AG04449 (cell line): ENCODE results near the gene TRIP11.
A peak's percentile ranks its signal among the peaks of the same experiment; 100 is the strongest.

Source experiments
- CTCF ChIA-PET: fragments of 350-600 bp; formaldehyde crosslinking; extraction: SDS; loops from one replicate; lab custom pipeline; 2021; ENCODE audit warnings: antibody characterized with exemption; lab: Yijun Ruan, JAX
- POLR2A ChIA-PET: fragments of 400-600, 350-600 bp; formaldehyde crosslinking; extraction: SDS; loops from one replicate; lab custom pipeline; 2020; ENCODE audit warnings: antibody characterized with exemption, inconsistent platforms; lab: Yijun Ruan, JAX
- DNase-seq: peaks from one replicate; pipeline ENCODE4 v3.0.0-alpha.2; 2010; ENCODE audit warnings: low read depth, low spot score
- H3K4me3 ChIP-seq: 2 replicates; pipeline ENCODE4 v1.5.1; 2011; ENCODE audit warnings: low read depth, mild to moderate bottlenecking, control low read depth, low read length
- CTCF ChIP-seq: IDR thresholded peaks from one replicate; pipeline ENCODE4 v1.5.1; 2011; ENCODE audit warnings: mild to moderate bottlenecking, moderate library complexity, low read length, control low read depth, inconsistent platforms; ENCODE audit not compliant: insufficient read depth; ENCODE audit errors: missing control alignments

TRIP11 gene

GRCh38 chr14:92041203-92041602 lies 1.3 kb upstream of the TRIP11 start:
- ChIA-PET CTCF (no interaction called here), POLR2A (interaction anchor here (1.1 to 1.8 kb wide), 2 partner anchors 80 to 707 kb away, joined by 3 to 6 read pairs; partner anchors contain the start of genes CPSF2, LGMN and NDUFB1)
- H3K4me3 ChIP-seq, result peak overlapping the region; percentile 91; the same call in 1 of the 2 replicates
- no peak for DNase-seq
- no peak for TF ChIP-seq CTCF

GRCh38 chr14:92040431-92041051 lies 682 bp upstream of the TRIP11 start:
- H3K4me3 ChIP-seq, result peak overlapping the region; percentile 91
- no peak for TF ChIP-seq CTCF
- DNase-seq, result no peak
- CTCF ChIA-PET, result interaction anchor here (1.0 to 1.7 kb wide), 2 partner anchors 22 to 66 kb away, joined by 3 to 8 read pairs; partner anchors contain the start of gene ATXN3
- POLR2A ChIA-PET, result interaction anchor here (0.7 to 1.8 kb wide), 7 partner anchors 10 to 708 kb away, joined by 3 to 14 read pairs (median 3); partner anchors contain the start of genes ATXN3, CPSF2, LGMN and NDUFB1

- peak overlapping the region; percentile 91 for H3K4me3 ChIP-seq
- POLR2A ChIA-PET, result interaction anchor here (1.1 to 1.8 kb wide), 4 partner anchors 11 to 93 kb away, joined by 3 to 14 read pairs (median 6); partner anchors contain the start of genes ATXN3, CPSF2 and NDUFB1
- DNase-seq, result no peak
- CTCF ChIA-PET, result interaction anchor here (1.2 to 1.7 kb wide), 2 partner anchors 16 to 68 kb away, joined by 3 to 8 read pairs; partner anchors contain the start of gene ATXN3
- TF ChIP-seq CTCF, result no peak
These were observed 668 bp downstream of the TRIP11 start for GRCh38 chr14:92039063-92039718.

GRCh38 chr14:92037989-92038388 lies 1.9 kb downstream of the TRIP11 start:
- no peak for TF ChIP-seq CTCF
- ChIA-PET POLR2A (no interaction called here), CTCF (no interaction called here)
- peak overlapping the region; percentile 91 for H3K4me3 ChIP-seq
- DNase-seq, result no peak

- POLR2A ChIA-PET, result no interaction called here
- CTCF ChIA-PET, result no interaction called here
These were observed 4.0 kb downstream of the TRIP11 start for GRCh38 chr14:92035890-92036289.

More at GRCh38 chr14:92035890-92036289, 4.0 kb downstream of the TRIP11 start:
- no peak for TF ChIP-seq CTCF
- no peak overlapping the region for H3K4me3 ChIP-seq
- DNase-seq, result no peak
